Osteocyte (in vitro differentiated cells): ENCODE results near the gene IL18RAP. TPM values are rescaled to one million over a fixed set of nuclear protein-coding genes. Genes with fewer than 3 reads are reported as not detected.

Experiments
- DNase-seq: peaks from one replicate; pipeline ENCODE4 v3.0.0; 2021; ENCODE audit warnings: mixed read lengths; ENCODE audit not compliant: unreplicated experiment; ENCODE audit errors: extremely low spot score
- H3K27ac Mint-ChIP-seq: one replicate; pipeline ENCODE4 v1.8.0; 2021; ENCODE audit warnings: mild to moderate bottlenecking, mixed read lengths; ENCODE audit not compliant: unreplicated experiment
- H3K27me3 Mint-ChIP-seq: one replicate; pipeline ENCODE4 v1.8.0; 2021; ENCODE audit warnings: mixed read lengths; ENCODE audit not compliant: unreplicated experiment
- H3K36me3 Mint-ChIP-seq: one replicate; pipeline ENCODE4 v1.8.0; 2021; ENCODE audit warnings: mixed read lengths; ENCODE audit not compliant: unreplicated experiment
- H3K4me1 Mint-ChIP-seq: one replicate; pipeline ENCODE4 v1.8.0; 2021; ENCODE audit warnings: mixed read lengths; ENCODE audit not compliant: unreplicated experiment
- H3K4me3 Mint-ChIP-seq: one replicate; pipeline ENCODE4 v1.8.0; 2021; ENCODE audit warnings: mild to moderate bottlenecking, moderate library complexity, mixed read lengths; ENCODE audit not compliant: unreplicated experiment
- H3K9me3 Mint-ChIP-seq: one replicate; pipeline ENCODE4 v1.8.0; 2021; ENCODE audit warnings: mixed read lengths; ENCODE audit not compliant: unreplicated experiment
- long read RNA-seq: library from polyadenylated mRNA; unstranded; transcript quantifications from one replicate; pipeline ENCODE4 v2.0.0, GENCODE V29; 2021
- total RNA-seq: library from RNA; stranded (reverse); gene quantifications from 2 replicates; pipeline ENCODE4 v1.2.1, GENCODE V29; 2021
- TF ChIP-seq, protein P1 (sequence below): fragments of 200-600 bp; sonication (generic); IDR thresholded peaks from 2 replicates; pipeline ENCODE4 v1.5.0; 2021; ENCODE audit warnings: antibody characterized with exemption, mild to moderate bottlenecking, moderate library complexity

IL18RAP gene, protein sequence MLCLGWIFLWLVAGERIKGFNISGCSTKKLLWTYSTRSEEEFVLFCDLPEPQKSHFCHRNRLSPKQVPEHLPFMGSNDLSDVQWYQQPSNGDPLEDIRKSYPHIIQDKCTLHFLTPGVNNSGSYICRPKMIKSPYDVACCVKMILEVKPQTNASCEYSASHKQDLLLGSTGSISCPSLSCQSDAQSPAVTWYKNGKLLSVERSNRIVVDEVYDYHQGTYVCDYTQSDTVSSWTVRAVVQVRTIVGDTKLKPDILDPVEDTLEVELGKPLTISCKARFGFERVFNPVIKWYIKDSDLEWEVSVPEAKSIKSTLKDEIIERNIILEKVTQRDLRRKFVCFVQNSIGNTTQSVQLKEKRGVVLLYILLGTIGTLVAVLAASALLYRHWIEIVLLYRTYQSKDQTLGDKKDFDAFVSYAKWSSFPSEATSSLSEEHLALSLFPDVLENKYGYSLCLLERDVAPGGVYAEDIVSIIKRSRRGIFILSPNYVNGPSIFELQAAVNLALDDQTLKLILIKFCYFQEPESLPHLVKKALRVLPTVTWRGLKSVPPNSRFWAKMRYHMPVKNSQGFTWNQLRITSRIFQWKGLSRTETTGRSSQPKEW
- total RNA-seq: not detected in 2 replicates
- long read RNA-seq: 0 reads

DNA sequence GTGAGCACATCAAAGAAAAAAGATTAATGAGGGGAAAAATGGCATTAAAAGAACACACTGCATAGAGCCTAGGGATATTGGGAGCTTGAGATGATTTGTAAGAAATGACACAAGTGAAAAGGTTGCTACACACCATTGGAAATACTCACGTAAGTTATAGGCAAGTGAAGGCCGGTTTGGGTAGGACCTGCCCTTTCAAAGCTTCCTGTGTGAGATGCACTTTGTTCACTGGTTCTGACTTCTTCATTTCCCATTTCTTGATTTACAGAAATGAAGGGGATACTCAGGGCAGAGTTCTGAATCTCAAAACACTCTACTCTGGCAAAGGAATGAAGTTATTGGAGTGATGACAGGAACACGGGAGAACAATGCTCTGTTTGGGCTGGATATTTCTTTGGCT, at the start of gene IL18RAP:
Gene IL18RAP (plus strand): TSS at position 251 of the 400 bp plus-strand sequence. CDS start 118 bp downstream, at position 369.
- no peaks in the 10 kb centered on the region for H3K36me3 Mint-ChIP-seq
- TF ChIP-seq, protein P1, sequence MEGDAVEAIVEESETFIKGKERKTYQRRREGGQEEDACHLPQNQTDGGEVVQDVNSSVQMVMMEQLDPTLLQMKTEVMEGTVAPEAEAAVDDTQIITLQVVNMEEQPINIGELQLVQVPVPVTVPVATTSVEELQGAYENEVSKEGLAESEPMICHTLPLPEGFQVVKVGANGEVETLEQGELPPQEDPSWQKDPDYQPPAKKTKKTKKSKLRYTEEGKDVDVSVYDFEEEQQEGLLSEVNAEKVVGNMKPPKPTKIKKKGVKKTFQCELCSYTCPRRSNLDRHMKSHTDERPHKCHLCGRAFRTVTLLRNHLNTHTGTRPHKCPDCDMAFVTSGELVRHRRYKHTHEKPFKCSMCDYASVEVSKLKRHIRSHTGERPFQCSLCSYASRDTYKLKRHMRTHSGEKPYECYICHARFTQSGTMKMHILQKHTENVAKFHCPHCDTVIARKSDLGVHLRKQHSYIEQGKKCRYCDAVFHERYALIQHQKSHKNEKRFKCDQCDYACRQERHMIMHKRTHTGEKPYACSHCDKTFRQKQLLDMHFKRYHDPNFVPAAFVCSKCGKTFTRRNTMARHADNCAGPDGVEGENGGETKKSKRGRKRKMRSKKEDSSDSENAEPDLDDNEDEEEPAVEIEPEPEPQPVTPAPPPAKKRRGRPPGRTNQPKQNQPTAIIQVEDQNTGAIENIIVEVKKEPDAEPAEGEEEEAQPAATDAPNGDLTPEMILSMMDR: no peak
- H3K27me3 Mint-ChIP-seq: peaks cover 18% of the 10 kb centered on the region
- no peaks in the 10 kb centered on the region for H3K4me1 Mint-ChIP-seq
- H3K4me3 Mint-ChIP-seq: no peak within 1 kb of the TSS
- H3K9me3 Mint-ChIP-seq: no peaks in the 10 kb centered on the region
- DNase-seq: no peak
- H3K27ac Mint-ChIP-seq: no peak within 1 kb of the TSS

DNA sequence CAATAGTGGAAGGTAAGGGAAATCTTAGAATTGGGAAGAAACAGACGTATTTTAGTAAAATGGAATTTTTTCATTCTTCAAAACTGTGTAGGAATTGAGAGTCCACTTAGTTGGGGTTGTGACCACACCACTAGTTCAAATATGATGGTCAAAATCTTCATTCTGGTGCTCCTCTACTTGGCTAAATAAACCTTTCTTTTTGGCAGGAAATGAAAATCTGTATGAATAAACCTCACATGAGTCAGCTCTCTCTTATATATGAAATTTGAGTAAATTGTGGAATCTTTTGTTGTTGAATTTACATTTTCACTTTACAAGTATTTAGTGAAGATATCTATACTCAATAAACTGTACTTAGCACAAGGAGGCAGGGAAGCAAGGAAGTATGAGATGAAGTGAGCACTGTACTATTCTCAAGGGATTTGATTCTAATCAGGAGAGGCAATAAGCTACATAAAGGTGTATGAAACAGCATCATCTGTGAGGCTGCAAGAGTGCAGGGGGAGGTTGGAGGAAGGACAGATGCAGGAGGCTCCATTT, 46.8 kb upstream of the IL18RAP start:
- Mint-ChIP-seq H3K4me1 (no peaks in the 10 kb centered on the region), H3K27ac (no peak overlapping the region), H3K36me3 (no peaks in the 10 kb centered on the region), H3K4me3 (no peak overlapping the region), H3K9me3 (no peaks in the 10 kb centered on the region), H3K27me3 (peaks cover 8% of the 10 kb centered on the region)
- TF ChIP-seq, protein P1: no peak
- no peak for DNase-seq

DNA sequence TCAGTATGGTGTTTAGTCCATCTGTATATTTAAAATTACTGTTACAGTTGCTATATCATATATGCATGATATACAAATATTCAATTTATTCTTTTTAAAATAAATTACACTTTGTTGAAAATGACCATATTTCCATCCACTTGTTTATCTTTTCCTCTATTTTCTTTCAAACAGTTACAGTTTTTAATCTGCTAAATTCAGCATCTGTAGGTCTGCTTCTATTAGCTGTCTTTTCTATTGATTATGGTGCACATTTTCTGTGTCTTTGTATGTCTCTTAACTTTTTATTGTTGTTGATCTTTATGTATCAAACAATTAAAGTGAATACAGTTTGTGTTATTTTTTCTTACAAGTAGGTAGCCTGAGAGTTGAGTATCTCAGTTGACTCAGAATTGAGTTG, 39.2 kb upstream of the IL18RAP start:
- TF ChIP-seq, protein P1: no peak
- no peak for DNase-seq
- H3K27ac Mint-ChIP-seq: no peak overlapping the region
- H3K4me3 Mint-ChIP-seq: no peak overlapping the region
- H3K27me3 Mint-ChIP-seq: peaks cover 8% of the 10 kb centered on the region
- H3K36me3 Mint-ChIP-seq: no peaks in the 10 kb centered on the region
- H3K4me1 Mint-ChIP-seq: no peaks in the 10 kb centered on the region
- H3K9me3 Mint-ChIP-seq: peaks cover 20% of the 10 kb centered on the region

DNA sequence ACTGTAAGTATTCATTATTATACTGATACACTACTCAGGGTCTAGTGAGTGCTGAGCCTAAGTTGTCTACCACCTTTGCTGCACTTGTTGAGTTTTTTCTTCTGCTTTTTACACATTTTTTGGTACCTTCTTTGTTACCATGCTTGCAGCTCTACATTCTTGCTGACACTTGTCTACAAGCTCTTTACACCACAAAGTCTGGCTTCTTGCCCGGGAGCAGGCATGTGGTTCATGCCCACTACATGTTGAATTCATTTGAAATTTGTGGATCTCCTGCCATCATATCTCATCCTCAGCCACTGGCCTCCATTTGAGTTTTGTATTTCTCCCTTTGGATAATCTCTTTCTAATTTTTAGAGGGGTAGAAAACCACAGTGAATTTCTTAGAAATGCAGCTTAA, 37.4 kb upstream of the IL18RAP start:
- Mint-ChIP-seq H3K27me3 (peaks cover 12% of the 10 kb centered on the region), H3K4me3 (no peak overlapping the region), H3K4me1 (no peaks in the 10 kb centered on the region), H3K36me3 (no peaks in the 10 kb centered on the region), H3K9me3 (peaks cover 20% of the 10 kb centered on the region), H3K27ac (no peak overlapping the region)
- DNase-seq: no peak
- TF ChIP-seq, protein P1: no peak

DNA sequence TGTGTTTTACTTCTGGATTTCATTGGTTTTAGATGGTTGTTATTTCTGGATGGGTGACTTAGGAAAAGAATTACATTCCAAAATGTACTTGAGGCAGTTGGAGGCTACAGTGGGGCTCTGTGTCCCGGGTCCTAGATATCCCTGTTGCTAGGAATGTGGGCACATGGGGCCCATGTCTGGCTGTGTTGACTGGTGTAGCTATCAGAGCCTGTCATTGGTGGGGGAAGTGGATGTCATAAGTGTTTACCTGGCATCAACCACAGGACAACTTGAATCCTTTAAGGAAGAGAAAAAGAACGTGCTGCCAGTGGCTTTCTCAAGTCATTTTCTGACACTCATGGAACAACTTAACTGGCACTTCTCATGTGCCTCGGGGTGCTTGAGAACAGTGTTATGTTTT, 37.0 kb upstream of the IL18RAP start:
- Mint-ChIP-seq H3K27ac (no peak overlapping the region), H3K36me3 (no peaks in the 10 kb centered on the region), H3K4me1 (no peaks in the 10 kb centered on the region), H3K4me3 (no peak overlapping the region), H3K27me3 (peaks cover 10% of the 10 kb centered on the region), H3K9me3 (peaks cover 20% of the 10 kb centered on the region)
- TF ChIP-seq, protein P1: no peak
- DNase-seq: no peak
